Stimulated activated CD4-positive, alpha-beta T cell treated with anti-CD3 and anti-CD28 coated beads, Interleukin-2, amount 100 ng/mL, for 48 hours (primary cell): ENCODE data around the gene POU2F2.
A peak's percentile ranks its signal among the peaks of the same experiment; 100 is the strongest.

Experiments
- DNase-seq, 2 donors: peaks; one replicate each; pipeline ENCODE4 v3.0.0-alpha.2; 2020

POU2F2 gene

GRCh38 chr19:42079276-42079669, 53.0 kb downstream of the POU2F2 start:
- DNase-seq, result no peak

- no peak for DNase-seq
Observed at GRCh38 chr19:42078538-42079275, 53.5 kb downstream of the POU2F2 start.

GRCh38 chr19:42078058-42078457, 54.2 kb downstream of the POU2F2 start:
- no peak for DNase-seq

- peak in 1 of 2 donors; percentile 22 for DNase-seq
Observed at GRCh38 chr19:42076380-42076944, 55.8 kb downstream of the POU2F2 start.

- DNase-seq, result peak; percentile 96 to 97
Observed at GRCh38 chr19:42075616-42076379, 56.4 kb downstream of the POU2F2 start, which contains the start of gene ZNF574. TSS of gene ZNF574 (plus strand) at chr19:42076166. CDS start at chr19:42078607, 2,441 bp downstream.

GRCh38 chr19:42075364-42075615, 57.0 kb downstream of the POU2F2 start:
- no peak for DNase-seq

- peak in 1 of 2 donors; percentile 18 for DNase-seq
Observed at GRCh38 chr19:42074513-42075363, 57.5 kb downstream of the POU2F2 start.

GRCh38 chr19:42071247-42071646, 61.0 kb downstream of the POU2F2 start:
- DNase-seq, result no peak

- no peak for DNase-seq
Observed at GRCh38 chr19:42069619-42070351, 62.5 kb downstream of the POU2F2 start, which contains the start of gene GRIK5. TSS of gene GRIK5 (minus strand) at chr19:42070206. CDS start at chr19:42065770, 4,436 bp downstream.

- DNase-seq, result no peak
Observed at GRCh38 chr19:42068756-42069571, 63.3 kb downstream of the POU2F2 start.

- no peak for DNase-seq
Observed at GRCh38 chr19:42068361-42068755, 63.9 kb downstream of the POU2F2 start.

- DNase-seq, result no peak
Observed at GRCh38 chr19:42067315-42067888, 64.8 kb downstream of the POU2F2 start.

- no peak for DNase-seq
Observed at GRCh38 chr19:42066075-42066754, 66.0 kb downstream of the POU2F2 start.

- no peak for DNase-seq
Observed at GRCh38 chr19:42065511-42065910, 66.7 kb downstream of the POU2F2 start.

GRCh38 chr19:42065051-42065450, 67.2 kb downstream of the POU2F2 start:
- no peak for DNase-seq

- DNase-seq, result no peak
Observed at GRCh38 chr19:42064432-42064831, 67.8 kb downstream of the POU2F2 start.

- no peak for DNase-seq
Observed at GRCh38 chr19:42062381-42062780, 69.9 kb downstream of the POU2F2 start.

- no peak for DNase-seq
Observed at GRCh38 chr19:42060117-42060516, 72.1 kb downstream of the POU2F2 start.

GRCh38 chr19:42059196-42059595, 73.0 kb downstream of the POU2F2 start:
- no peak for DNase-seq

- no peak for DNase-seq
Observed at GRCh38 chr19:42057846-42058245, 74.4 kb downstream of the POU2F2 start.
